Measurements from ENCODE around the gene ATL2.

- TF ChIP-seq CTCF (conservative IDR thresholded peaks at IDR 0.05; ENCODE audit: low read length), result no peak
- no peak for TF ChIP-seq EZH2phosphoT487 (IDR thresholded peaks at IDR 0.05; ENCODE audit: borderline replicate concordance)
Observed at GRCh38 chr2:38377050-38377828, at the start of gene ATL2.
